GM19193 (cell line): ENCODE data around the gene IGF2.

ENCODE experiments used
- POLR2A ChIP-seq: IDR thresholded peaks from 4 replicates; pipeline ENCODE4 v1.6.1; 2011; ENCODE audit not compliant: insufficient read depth, insufficient read length; ENCODE audit errors: extremely low read depth

Gene IGF2

GRCh38 chr11:2129699-2130366 is 9.4 kb downstream of the IGF2 start:
- TF ChIP-seq POLR2A = no peak

- TF ChIP-seq POLR2A = no peak
These were observed 9.9 kb downstream of the IGF2 start for GRCh38 chr11:2129308-2129698.

GRCh38 chr11:2128511-2129307 is 10.5 kb downstream of the IGF2 start:
- TF ChIP-seq POLR2A = no peak

- TF ChIP-seq POLR2A = no peak
These were observed 11.1 kb downstream of the IGF2 start for GRCh38 chr11:2128130-2128510.

GRCh38 chr11:2127482-2128129 is 11.6 kb downstream of the IGF2 start:
- TF ChIP-seq POLR2A = no peak

GRCh38 chr11:2126520-2127085 is 12.6 kb downstream of the IGF2 start:
- TF ChIP-seq POLR2A = no peak

GRCh38 chr11:2123628-2123960 is 15.6 kb downstream of the IGF2 start:
- no peak for TF ChIP-seq POLR2A

GRCh38 chr11:2122907-2123627 is 16.1 kb downstream of the IGF2 start:
- TF ChIP-seq POLR2A = no peak

- no peak for TF ChIP-seq POLR2A
These were observed 16.8 kb downstream of the IGF2 start for GRCh38 chr11:2122222-2122906.

GRCh38 chr11:2121227-2122130 is 17.7 kb downstream of the IGF2 start:
- no peak for TF ChIP-seq POLR2A

GRCh38 chr11:2120359-2121100 is 18.7 kb downstream of the IGF2 start:
- TF ChIP-seq POLR2A = no peak

- TF ChIP-seq POLR2A = no peak
These were observed 20.5 kb downstream of the IGF2 start for GRCh38 chr11:2118677-2119076.

GRCh38 chr11:2116680-2117079 is 22.5 kb downstream of the IGF2 start:
- TF ChIP-seq POLR2A = no peak
